Gastrocnemius medialis (tissue), 4 donors: ENCODE data around the gene FGG.

Experiments used
- CTCF ChIP-seq, 5 experiments: fragments of 450-650 bp in 3 of 5; fragments of 200-600 bp in 2 of 5; sonication (generic) in 2 of 5; IDR thresholded peaks in 4 of 5; conservative IDR thresholded peaks in 1 of 5; 1 replicate in 4 of 5; 2 replicates in 1 of 5; pipeline ENCODE4 v1.5.1; 2016 to 2019; ENCODE audit warnings: antibody characterized with exemption in 5 of 5, mild to moderate bottlenecking in 3 of 5, moderate library complexity in 3 of 5
- POLR2A ChIP-seq, 2 donors: fragments of 450-650 bp; IDR thresholded peaks; one replicate each; pipeline ENCODE4 v1.6.1; 2017; ENCODE audit warnings: antibody characterized with exemption in 2 of 2, mild to moderate bottlenecking in 2 of 2, moderate library complexity in 2 of 2

- TF ChIP-seq CTCF (IDR thresholded peaks at IDR 0.05 in 4 of 5, conservative IDR thresholded peaks at IDR 0.05 in 1 of 5) (no peak), POLR2A (IDR thresholded peaks at IDR 0.05) (no peak)
Measured at GRCh38 chr4:154579927-154580326, 32.5 kb downstream of the FGG start.
